H1 (cell line): ENCODE results near the gene GNL3L. TPM values are rescaled to one million over a fixed set of nuclear protein-coding genes. Genes with fewer than 3 reads are reported as not detected.

ENCODE experiments used
- BCL11A ChIP-seq, 2 experiments: IDR thresholded peaks; one replicate each; pipeline ENCODE4 v1.6.1; 2011; ENCODE audit warnings: low read depth in 2 of 2, low read length in 2 of 2, mild to moderate bottlenecking in 2 of 2
- CHD7 ChIP-seq: fragments of 300-600 bp; sonication (generic); IDR thresholded peaks from 2 replicates; pipeline ENCODE4 v1.7.1; 2012; ENCODE audit warnings: low read length, moderate library complexity, mild to moderate bottlenecking, inconsistent platforms; ENCODE audit not compliant: insufficient replicate concordance
- CTBP2 ChIP-seq: IDR thresholded peaks from 2 replicates; pipeline ENCODE4 v1.7.0; 2011; ENCODE audit warnings: borderline replicate concordance, mild to moderate bottlenecking, moderate library complexity, mixed read lengths, low read length; ENCODE audit not compliant: insufficient read depth, insufficient read length
- HDAC2 ChIP-seq, 2 experiments: fragments of 300-600 bp in 1 of 2; sonication (generic) in 1 of 2; IDR thresholded peaks; 2 replicates each; pipeline ENCODE4 v1.6.1; 2011 to 2012; ENCODE audit warnings: low read depth in 2 of 2, low read length in 2 of 2, mild to moderate bottlenecking in 2 of 2, moderate library complexity in 2 of 2, borderline replicate concordance in 1 of 2, inconsistent platforms in 1 of 2
- JUN ChIP-seq: IDR thresholded peaks from 2 replicates; pipeline ENCODE4 v1.6.1; 2011; ENCODE audit warnings: low read depth, mild to moderate bottlenecking, improper control_type of control experiment, low read length
- JUND ChIP-seq: IDR thresholded peaks from 2 replicates; pipeline ENCODE4 v1.6.1; 2011; ENCODE audit warnings: mild to moderate bottlenecking, improper control_type of control experiment, low read length
- NRF1 ChIP-seq: IDR thresholded peaks from 2 replicates; pipeline ENCODE4 v1.6.1; 2011; ENCODE audit warnings: mild to moderate bottlenecking, low read depth, low read length, improper control_type of control experiment
- RAD21 ChIP-seq, 2 experiments: IDR thresholded peaks in 1 of 2; conservative IDR thresholded peaks in 1 of 2; 2 replicates each; pipeline ENCODE4 v1.6.1; 2011; ENCODE audit warnings: low read depth in 2 of 2, low read length in 2 of 2, improper control_type of control experiment in 1 of 2, inconsistent platforms in 1 of 2, mild to moderate bottlenecking in 1 of 2, moderate library complexity in 1 of 2
- RFX5 ChIP-seq: IDR thresholded peaks from 2 replicates; pipeline ENCODE4 v1.6.1; 2011; ENCODE audit warnings: low read depth, low read length, improper control_type of control experiment, borderline replicate concordance
- USF2 ChIP-seq: IDR thresholded peaks from 2 replicates; pipeline ENCODE4 v1.6.1; 2011; ENCODE audit warnings: low read length, improper control_type of control experiment
- polyA plus RNA-seq, 7 experiments: library from polyadenylated mRNA; depleted of rRNA in 3 of 7; stranded (reverse) in 5 of 7; unstranded in 2 of 7; fragments of >200 nt in 5 of 7; fragments of 200-250 nt in 2 of 7; gene quantifications; 1 replicate in 5 of 7; 2 replicates in 1 of 7; 4 replicates in 1 of 7; pipeline versions ENCODE4 v1.2.1 to v1.2.3, GENCODE V29; 2011 to 2013; ENCODE audit warnings: missing spikeins in 2 of 7, mixed read lengths in 2 of 7
- total RNA-seq: library from RNA; stranded (reverse); fragmentation: NEBNext Ultra II Directional; extraction: Animal tissue kit (Norgen Biotek cat#: 25700); gene quantifications from 2 replicates; pipeline ENCODE4 v1.2.1, GENCODE V29; 2021

Gene GNL3L
- total and polyA plus RNA-seq, 2 of the 8 experiments (the other 6 are each of a cell fraction or from before 2014, with no cell fraction given), result 19.1 to 71.2 TPM

- TF ChIP-seq CHD7 (no peak), JUND (no peak), CTBP2 (no peak), JUN (no peak), NRF1 (no peak), HDAC2 (IDR thresholded peaks at IDR 0.05; ENCODE audit: borderline replicate concordance in 1 of 2, low read depth in 2 of 2, low read length in 2 of 2) (no peak), USF2 (no peak), BCL11A (IDR thresholded peaks at IDR 0.05; ENCODE audit: low read depth in 2 of 2, low read length in 2 of 2) (no peak), RAD21 (IDR thresholded peaks at IDR 0.05 in 1 of 2, conservative IDR thresholded peaks at IDR 0.05 in 1 of 2; ENCODE audit: low read depth in 2 of 2, low read length in 2 of 2) (no peak), RFX5 (no peak)
These were observed 34.9 kb downstream of the GNL3L start (continued) for GRCh38 chrX:54564936-54565335.
